Stimulated activated CD4-positive, alpha-beta T cell treated with anti-CD3 and anti-CD28 coated beads, Interleukin-2, amount 100 ng/mL, for 24 hours (primary cell): ENCODE data around the gene PPP2R2C.

Experiments used
- DNase-seq, 2 donors: peaks; one replicate each; pipeline ENCODE4 v3.0.0-alpha.2; 2020

The PPP2R2C gene

DNA sequence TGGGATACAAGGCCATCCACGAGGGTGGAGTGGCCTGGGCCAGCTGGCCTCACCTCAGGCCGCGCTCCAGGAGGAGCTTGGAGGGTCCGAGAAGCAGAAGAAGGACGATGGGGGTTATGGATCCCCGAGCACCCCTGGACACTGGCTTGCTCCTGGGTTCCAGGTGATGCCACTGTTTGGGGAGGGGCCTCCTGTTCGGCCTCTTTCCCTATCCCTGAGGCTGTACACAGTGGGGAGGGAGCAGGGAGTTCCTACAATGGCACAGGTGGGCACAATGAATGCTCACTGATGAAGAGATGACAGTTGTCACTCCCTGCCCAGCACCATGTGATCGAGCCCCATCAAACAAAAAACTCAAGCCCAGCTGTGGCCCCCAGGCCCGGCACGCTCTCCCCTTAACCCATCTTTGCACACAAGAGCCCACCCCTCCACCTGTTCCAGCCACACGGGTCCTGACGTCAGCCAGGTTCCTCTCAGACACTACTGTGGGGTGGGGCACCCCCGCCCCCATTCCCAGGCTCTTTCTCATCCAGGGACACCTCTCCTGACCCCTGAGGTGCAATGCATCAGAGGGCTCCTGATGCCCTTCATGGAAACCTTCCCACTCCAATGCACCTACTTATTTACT, 132.5 kb downstream of the PPP2R2C start:
- DNase-seq = no peak

DNA sequence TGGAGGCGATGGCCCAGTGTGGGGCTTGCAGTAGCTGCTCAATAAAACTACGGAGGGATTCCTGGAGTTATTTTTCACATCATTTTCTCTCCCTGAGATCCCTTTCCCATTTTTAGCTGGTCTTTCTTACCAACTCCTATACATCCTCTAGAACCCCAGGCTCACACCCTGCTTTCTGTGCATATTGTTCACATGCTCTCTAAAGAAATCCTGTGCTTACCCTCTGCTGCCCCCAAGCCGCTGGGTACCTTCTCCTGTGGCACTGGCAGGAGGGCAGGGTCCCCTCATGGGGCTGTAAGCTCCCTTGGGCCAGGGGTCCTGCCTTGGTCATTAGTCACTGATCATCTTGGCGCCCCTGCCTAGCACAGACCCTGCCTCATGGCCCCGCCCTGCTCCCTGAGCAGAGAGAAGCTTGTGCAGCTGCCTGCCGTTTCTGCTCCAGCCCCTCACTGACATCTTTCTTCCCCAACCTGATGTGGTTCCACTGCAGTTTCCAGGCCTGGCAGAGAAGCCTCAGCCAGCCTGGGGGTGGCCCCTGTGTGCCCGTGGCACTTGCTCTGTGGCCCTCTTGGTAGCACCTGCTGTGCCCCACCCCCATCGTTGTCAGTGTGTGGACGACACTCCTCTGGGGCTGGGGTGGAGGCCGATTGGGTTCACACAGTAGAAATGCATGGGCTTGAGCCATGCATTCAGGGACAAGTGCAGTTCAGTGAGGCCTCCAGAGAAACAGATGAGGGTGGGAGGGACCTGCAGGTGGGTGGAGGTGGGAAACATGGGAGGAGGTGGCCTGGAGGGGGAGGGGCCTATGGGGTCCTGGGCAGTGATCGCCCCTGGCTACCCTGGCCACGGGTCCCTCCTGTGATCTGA, 133.2 kb downstream of the PPP2R2C start:
- DNase-seq = no peak

DNA sequence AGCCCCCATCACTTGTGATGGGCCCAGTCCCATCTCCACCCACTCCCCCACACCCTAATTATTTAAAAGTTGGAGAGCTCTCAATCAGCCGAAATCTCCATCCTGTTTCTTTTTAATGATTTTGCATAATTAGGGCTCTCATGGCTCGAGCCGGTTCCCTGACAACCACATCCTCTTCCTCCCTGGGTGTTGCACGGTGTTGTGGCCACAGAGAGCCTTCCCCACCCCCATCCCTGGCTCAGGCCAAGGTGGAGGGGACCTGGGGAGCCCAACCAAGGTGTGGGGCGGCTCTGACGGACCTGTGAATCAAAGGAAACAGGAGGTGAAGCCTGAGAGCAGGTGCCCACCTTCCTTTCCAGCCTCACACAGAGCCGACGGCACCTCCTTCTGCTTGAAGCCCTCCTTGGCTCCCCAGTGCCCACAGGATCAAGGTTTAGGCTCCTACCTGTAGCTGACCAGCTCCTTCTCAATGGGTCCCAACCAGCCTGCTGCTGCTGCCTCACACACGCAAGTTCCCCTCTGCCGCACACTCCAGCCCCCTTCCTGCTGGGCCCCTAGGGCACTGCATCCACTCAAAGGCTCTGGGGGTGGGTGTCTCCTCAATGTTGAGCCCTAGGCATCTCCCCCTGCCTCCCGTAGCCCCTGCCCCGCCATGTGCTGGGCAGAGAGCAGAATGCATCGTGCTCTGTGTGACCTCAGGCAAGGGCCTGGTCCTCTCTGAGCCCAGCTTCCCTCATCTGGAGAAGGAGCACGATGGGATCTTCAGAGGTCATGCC, 134.1 kb downstream of the PPP2R2C start:
- no peak for DNase-seq

DNA sequence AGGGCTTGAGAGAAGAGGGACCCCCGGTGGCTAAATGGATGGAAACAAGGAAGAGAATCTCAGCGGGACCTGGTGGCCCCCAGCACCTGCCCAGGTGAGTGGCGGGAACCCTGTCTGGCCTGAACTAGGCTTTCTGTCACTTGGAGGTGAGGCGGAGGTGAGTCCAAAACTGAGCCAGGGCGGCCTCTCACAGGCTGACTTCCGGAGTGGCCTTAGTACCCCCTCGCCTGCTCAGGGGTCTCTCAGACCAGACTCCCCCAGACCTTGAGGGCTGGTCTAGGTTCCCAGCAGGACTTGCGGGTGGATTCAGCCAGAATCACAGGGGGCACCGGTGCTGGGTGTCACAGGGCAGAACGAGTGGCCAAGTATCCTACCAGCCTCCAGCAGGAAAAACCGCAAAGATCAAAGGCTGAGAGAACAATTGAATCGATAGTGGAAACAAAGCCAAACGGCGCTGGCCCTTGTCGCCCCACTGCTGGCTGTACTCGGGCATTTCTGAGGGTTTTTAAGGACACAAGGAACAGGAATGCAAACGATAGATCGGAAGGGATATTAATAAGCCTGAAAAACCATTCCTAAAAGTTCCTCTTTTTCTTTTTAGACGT, 135.0 kb downstream of the PPP2R2C start:
- DNase-seq = no peak

DNA sequence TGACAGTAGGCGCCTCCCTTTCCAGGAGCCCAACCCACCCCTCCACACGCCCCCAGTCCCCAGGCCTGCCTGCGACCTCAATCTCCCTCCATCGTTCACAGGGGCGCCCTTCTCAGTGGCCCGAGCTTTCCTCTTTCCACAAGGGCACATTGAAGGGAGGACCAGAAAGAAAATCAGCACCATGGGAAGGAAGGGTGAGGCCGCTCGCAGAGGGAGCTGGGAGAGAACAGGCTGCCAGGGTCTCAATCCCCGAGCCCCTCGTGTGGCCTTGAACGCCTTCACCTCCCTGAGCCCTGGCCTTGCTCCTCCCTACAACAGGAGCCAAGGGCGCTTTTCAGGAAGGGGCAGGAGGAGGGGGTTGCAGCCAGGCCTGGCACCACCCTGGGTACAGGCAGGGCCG, 136.2 kb downstream of the PPP2R2C start:
- no peak for DNase-seq

- DNase-seq = no peak
These were observed 137.3 kb downstream of the PPP2R2C start for GRCh38 chr4:6335040-6335590.

DNA sequence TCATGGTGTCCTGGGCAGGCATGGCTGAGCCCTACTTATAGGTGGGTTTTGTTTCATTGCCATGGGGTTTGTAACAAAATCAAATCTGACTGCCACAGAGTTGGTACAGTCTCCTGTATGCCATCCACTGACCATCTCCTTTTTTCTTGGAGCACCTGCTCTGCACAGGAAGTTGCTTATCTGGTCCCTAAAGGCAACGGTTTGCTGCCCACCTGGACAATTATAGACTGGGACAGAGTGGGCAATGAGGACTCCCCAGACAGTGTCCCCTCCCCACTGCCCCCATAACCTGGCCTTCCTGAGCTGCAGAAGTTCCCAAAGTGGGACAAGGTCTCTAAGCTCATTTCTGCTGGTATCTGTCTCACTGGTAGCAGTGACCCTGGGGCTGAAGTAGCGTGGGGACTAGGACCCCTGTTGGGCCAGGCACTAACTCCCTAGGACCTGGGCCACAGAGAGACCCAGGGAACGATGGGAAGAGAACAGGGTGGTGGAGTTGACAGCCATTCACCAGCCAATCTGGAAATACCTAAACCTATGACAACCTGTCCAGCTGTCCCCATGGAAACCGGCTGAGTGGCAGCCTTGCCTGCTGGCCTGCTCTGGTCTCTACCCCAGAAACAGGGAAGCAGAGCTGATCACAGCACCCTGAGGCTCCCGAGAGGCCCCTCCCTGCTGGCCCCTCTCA, 138.1 kb downstream of the PPP2R2C start:
- no peak for DNase-seq

GRCh38 chr4:6333301-6334202, 138.9 kb downstream of the PPP2R2C start:
- DNase-seq = peak in 1 of 2 donors; percentile 31

GRCh38 chr4:6332669-6333050, 139.8 kb downstream of the PPP2R2C start:
- no peak for DNase-seq

GRCh38 chr4:6332042-6332668, 140.3 kb downstream of the PPP2R2C start:
- peak; percentile 27 to 35 for DNase-seq

GRCh38 chr4:6331468-6331867, 140.9 kb downstream of the PPP2R2C start:
- no peak for DNase-seq

DNA sequence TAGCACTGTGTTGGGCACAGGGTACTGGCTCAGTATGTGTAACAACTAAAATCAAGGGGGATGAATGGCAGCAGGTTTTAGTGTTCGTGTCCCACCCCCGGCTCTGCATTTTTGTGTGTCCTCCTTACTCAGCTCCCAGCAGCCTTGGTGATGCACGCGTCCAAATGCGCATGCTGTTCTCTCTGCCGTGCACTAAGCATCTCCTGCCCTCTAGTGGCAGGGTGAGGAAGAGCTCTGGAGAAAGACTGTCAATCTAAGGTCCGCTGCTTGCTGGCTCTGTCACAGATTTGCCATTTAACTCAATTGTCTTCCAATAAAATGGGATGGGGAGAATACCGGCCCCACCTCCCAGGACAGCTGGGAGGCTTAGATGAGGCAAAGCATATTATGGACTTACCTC, 141.4 kb downstream of the PPP2R2C start:
- peak in 1 of 2 donors; percentile 41 for DNase-seq

GRCh38 chr4:6330384-6330767, 142.0 kb downstream of the PPP2R2C start:
- no peak for DNase-seq

- no peak for DNase-seq
These were observed 142.7 kb downstream of the PPP2R2C start for GRCh38 chr4:6329478-6330383.

- no peak for DNase-seq
These were observed 143.9 kb downstream of the PPP2R2C start for GRCh38 chr4:6328526-6328925.

DNA sequence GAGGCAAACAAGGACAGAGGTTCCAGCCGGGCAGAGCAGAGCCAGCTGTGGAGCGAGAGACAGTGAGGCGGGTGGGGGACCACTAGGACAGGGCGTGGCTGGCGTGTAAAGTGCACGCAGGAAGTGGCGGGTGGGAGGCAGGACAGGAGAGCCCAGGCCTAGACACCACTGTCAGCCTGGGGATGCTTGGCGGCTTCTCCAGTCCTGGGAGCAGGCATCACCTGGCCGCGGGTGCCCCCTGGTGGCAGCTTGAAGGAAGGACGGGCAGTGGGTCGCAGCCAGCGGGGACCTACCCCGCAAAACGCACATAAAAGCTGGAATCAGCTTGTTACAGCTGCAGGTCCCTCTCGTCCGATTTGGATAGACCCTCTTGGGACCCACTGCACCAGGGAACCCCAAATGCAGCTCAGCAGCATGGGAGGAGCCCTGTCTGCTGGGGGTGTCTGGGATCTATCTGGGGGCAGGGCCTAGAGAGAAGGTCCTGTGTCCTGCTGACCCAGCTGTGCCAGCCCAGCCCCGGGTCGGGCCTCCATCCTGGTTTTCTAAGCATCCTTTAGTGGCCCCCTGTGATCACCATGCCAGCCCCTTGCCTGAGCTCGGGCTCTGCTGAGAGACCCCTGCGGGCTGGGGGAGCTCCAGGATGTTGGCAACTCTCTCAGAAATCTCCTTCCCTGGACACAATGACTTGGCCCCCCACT, 145.0 kb downstream of the PPP2R2C start:
- peak; percentile 83 to 84 for DNase-seq

DNA sequence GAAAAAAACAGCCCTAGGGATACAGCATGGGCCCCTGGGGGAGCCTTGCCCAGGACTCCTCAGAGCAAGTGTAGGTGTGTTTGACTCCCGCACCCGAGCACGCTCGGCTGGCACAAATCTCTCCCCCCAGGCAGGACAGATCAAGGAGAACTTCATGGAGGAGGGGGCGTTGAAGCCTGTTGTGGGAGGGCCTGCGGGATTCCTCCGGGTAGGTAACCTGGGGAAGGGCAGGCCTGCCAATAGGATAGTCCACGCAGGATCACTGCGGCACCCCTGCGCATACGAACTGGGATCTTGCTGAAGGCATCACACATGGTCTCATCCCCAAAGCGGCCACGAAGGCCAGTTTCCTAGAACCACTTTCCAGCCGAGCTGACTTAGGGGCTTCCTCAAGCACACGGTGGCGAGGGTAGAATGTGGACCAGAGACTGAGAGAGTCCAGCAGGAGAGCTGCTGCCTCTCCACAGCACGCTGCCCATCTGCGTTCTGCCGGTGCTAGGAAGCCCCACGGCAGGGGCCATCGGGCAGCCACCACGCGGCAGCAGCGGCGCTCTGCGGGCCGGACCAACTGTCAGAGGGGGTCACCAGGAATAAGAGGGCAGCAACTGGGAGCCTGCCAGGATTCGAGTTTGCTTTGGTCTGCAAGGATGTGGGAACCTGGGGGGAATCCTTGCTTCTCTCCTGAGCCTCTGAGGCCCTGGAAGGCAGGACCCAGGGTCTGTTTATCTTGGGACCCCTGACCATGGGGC, 145.9 kb downstream of the PPP2R2C start:
- DNase-seq = no peak

GRCh38 chr4:6325788-6326290, 146.6 kb downstream of the PPP2R2C start:
- no peak for DNase-seq
